A673 (cell line): ENCODE data around the gene PRSS56.

ENCODE experiments used
- EZH2 ChIP-seq: fragments of 200-600 bp; sonication (generic); IDR thresholded peaks from 2 replicates; pipeline ENCODE4 v1.6.1; 2017; ENCODE audit warnings: borderline replicate concordance, low read depth, mild to moderate bottlenecking, mixed read lengths, antibody characterized with exemption, low read length; ENCODE audit not compliant: poor library complexity, severe bottlenecking
- TF ChIP-seq, protein P1 (sequence below): fragments of 300-800, 200-600 bp; sonication (generic); conservative IDR thresholded peaks from 2 replicates; pipeline ENCODE4 v1.5.1; 2017; ENCODE audit warnings: low read depth, mild to moderate bottlenecking, antibody characterized with exemption, low read length, moderate library complexity, mixed read lengths

DNA sequence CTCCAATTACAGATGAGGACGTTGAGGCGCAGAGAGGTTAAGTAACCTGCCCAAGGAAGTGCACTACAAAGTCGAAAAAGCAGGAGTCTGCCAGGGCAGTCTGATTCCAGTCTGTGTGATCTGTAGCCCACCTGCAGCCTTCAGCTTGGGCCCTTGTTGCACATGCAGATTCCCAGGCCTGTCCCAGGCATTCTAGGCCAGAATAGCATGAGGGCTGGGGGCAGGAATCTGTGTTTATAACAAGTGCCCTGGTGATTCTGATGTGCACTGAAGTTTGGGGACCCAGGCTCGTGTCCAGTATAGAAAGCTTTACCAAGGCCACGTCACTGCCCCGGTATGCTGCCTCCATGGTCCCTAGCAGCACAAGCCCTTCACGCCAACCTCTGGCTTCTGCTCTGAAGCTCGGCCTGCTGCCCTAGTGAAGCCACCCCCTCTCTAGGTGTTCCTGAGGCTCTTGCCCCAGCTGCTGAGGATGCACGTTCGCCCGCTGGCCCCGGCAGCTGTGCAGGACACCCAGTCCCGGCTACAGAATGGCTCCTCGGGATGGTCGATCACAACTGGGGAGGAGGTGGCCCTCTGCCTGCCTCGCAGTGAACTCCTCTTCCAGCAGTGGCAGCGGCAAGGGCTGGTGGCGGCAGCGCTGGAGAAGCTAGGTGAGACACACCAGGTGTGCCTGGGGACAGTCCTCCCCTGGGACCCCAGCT is 23.9 kb downstream of the PRSS56 start:
- TF ChIP-seq EZH2: no peak
- TF ChIP-seq, protein P1, sequence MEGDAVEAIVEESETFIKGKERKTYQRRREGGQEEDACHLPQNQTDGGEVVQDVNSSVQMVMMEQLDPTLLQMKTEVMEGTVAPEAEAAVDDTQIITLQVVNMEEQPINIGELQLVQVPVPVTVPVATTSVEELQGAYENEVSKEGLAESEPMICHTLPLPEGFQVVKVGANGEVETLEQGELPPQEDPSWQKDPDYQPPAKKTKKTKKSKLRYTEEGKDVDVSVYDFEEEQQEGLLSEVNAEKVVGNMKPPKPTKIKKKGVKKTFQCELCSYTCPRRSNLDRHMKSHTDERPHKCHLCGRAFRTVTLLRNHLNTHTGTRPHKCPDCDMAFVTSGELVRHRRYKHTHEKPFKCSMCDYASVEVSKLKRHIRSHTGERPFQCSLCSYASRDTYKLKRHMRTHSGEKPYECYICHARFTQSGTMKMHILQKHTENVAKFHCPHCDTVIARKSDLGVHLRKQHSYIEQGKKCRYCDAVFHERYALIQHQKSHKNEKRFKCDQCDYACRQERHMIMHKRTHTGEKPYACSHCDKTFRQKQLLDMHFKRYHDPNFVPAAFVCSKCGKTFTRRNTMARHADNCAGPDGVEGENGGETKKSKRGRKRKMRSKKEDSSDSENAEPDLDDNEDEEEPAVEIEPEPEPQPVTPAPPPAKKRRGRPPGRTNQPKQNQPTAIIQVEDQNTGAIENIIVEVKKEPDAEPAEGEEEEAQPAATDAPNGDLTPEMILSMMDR: no peak
